NCI-H2227 (cell line): Measurements from ENCODE around the gene RYR3.
A peak's percentile ranks its signal among the peaks of the same experiment; 100 is the strongest.

ENCODE experiments used
- DNase-seq: peaks from one replicate; lab custom pipeline; 2025; ENCODE audit not compliant: unreplicated experiment; lab: John Stamatoyannopoulos, UW

Gene RYR3

DNA sequence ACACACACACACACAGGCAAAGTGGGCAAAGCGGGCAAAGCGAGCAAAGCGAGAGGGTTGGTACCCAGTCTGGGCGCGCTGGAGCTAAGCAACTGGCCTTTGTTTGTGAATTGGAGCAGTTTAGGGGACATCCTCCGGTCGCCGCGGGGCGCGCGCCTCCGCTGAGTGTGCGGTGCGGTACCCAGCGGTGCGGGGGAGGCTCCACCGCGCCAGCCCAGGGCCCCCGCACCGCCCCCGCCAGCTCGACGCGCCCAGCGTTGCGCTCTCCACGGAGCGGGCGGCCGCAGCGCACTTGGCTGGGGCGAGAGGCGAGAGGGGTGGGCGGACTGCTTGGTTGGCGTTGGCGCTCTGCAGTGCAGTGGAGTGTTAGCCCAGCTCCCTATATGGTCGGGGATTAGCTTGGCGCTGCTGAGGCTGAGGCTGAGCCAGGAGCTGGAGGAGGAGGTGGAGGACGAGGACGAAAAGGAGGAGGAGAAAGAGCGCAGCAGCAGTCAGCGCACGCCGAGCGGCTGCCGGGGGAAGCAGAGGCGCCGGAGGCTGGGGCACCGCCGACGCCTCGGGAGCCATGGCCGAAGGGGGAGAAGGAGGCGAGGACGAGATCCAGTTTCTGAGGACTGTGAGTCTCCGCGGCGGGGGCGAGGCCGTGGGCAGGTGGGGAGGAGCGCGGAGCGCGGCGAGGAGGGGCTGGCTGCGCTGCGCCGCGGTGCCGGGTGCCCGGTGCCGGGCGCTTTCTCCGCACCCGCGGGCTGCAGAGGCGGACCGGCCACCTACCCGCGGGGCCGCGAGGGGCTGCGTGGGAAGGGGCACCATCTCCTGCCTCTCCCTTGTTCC, at the start of gene RYR3:
RYR3 (plus strand) TSS at position 487 of the 831 bp plus-strand sequence; CDS start at position 566, 79 bp downstream.
- peak; percentile 59 for DNase-seq

DNA sequence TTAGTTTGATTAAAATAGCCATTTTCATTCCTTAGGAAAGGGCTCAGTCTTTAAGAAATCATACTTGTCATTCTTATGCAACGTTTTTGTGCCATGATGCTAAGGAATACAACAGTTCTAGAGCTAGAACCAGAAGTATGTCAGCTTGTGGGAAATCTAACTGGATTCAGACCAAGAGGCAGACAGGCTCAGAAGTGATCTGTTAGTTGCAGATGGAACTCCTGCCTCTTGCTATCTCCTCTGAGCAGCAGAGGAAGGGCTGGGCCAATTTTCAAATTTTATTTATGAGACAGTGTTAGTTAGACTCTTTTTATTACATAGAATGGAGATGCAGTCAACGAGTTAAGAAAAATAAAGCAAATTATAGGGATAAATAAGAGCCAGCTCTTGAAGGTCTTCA, 48.5 kb upstream of the RYR3 start:
- no peak for DNase-seq

DNA sequence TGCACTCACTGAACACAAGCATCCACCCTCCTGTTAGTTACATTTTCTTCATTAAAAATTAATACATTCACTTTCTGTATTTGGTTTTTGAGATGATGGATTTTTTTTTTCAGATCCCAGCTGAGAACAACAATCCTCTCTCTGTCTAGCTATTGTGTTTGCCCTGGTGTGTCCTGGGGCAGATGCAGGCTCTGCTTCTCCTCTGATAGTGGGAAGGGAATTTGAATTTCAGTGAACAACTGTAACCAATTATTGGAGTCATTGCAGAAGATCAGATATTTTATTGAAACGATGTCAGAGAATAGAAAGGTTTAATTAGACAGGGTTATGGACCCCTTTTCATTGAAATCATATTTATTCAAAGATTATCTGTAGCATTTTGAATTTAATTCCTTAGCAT, 33.1 kb upstream of the RYR3 start:
- DNase-seq, result no peak

DNA sequence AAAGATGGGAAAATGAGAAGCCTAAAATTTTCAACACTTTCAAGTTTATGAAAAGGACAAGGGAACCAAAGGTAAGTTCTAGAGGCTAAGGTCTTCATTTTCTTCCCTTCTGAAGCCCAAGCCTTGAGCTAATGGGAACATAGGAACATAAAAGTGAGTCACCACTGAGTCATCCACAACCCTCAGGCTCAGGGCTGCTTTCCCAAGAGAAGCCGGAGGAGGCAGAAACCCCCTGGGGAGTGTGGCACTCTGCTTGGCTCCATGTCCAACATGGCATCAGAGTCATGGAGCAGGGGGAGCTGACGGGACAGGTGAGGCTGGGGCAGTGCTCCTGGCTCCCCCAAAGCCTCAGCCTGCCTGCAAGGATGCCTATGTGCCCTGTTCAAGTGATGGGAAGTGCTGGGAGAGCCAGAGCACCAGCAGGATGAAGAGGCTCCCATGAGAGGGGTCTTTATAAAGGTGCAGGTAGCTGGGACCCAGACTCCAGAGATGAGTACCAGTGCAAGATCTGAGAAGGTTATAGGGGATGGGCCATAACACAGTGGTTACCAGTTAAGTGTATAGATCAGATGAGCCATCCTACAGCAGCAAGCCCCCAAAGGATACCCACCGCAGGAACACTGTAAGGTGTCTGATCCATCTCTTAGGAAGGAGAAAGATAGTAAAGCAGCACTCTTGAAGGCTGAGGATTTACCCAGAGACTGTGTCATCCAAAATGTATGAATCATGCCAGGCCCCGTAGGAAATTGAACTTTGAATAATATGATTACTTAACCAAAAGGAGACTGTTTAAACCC, 31.8 kb upstream of the RYR3 start:
- DNase-seq, result no peak

DNA sequence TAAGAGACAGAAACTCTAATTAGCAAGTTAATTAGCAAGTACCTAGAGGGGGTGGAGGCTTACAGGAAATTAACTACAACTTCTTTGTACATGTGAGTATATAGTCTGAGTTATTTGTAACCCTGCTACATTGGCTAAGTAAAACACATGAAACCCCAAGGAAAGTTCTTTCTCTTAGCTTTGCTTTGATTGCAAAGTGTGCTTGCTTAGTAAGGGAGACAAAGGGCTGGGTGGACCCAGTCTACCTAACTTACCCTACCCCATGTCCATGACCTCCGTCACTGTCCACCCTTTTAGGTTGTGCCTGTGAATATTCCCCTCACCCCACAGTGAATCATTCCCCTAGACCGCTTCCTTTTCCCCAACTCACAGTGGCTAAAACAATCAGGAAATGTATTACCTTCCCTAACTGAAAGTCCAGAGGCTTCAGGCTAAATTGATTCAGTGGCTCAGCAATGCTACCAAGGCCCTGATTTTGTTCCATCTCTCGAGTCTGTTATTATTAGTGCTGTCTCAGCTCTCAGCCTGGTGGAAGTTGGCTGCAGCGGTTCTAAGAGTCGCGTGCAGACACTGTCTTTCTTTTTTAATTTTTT, 31.1 kb upstream of the RYR3 start:
- no peak for DNase-seq

DNA sequence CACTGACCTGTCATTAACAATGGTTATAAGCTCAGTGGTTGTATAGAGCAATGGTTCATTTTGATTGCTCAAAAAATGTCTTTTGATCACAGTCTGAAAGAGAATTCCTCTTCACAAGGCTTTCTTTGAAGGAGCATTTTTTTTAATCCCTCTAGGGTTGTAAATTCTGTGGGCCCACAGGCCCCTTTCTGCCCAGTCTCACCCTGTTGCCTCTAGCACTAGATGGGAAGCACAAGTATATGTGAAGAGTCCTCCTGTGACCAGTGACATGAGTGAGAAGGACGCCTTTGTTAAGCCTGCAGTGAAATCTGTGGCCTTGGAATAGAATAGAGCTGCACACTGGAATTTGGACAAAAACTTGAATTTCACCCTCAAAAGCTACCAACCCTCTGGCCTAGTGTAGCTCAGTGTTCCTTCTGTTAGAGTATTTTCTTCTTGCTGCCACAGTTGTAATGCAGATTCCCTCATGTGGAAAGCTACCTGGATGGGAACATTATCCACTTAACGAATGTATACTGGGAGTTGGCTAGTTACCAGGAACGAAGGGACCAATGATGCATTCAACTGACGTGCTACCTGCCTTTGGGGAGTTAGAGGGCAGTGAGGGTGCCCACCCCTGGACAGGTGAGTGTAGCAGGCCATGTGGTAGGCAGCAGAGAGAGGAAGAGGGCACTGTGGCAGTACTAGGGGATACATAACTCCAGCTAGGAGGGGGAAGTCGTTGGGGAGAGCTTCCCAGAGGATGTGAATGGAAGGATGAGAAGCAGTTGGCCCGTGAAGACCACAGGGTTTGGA, 28.3 kb upstream of the RYR3 start:
- no peak for DNase-seq

DNA sequence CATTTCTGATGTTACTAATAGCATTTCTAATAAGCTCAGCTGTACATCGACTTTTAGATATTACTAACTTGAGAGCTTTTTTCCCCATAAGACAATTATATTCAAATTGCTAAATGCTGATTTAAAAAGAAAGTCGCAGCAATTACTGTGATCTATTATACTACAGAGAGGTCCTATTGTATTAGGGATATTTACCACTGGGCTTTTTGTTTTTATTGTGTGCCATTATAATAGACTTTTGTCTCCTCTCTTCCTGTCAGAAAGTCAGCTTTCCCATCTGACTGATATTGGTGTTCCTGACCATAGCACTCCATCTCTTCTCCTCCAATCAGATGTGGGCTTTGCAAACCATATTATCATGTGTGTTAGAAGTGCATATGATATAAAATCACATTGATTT, 27.2 kb upstream of the RYR3 start:
- DNase-seq, result no peak

DNA sequence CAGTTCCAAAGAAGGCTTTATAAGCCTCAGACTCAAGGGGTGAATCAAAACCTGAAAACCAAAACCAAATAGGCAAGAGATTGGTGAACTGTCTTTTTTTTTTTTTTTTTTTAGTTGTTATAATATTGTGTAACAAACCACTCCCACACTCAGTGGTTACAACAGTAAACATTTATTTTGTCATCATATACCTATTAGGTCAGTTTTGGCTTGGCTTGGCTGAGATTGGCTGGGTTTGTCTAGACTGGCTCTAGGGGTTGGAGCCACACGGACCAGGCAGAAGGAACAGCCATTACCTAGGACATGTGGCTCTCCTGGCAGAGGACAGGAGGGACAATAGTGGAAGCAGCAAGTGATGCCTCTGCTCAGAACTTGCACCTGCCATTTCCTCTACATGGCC, 26.4 kb upstream of the RYR3 start:
- DNase-seq, result no peak

DNA sequence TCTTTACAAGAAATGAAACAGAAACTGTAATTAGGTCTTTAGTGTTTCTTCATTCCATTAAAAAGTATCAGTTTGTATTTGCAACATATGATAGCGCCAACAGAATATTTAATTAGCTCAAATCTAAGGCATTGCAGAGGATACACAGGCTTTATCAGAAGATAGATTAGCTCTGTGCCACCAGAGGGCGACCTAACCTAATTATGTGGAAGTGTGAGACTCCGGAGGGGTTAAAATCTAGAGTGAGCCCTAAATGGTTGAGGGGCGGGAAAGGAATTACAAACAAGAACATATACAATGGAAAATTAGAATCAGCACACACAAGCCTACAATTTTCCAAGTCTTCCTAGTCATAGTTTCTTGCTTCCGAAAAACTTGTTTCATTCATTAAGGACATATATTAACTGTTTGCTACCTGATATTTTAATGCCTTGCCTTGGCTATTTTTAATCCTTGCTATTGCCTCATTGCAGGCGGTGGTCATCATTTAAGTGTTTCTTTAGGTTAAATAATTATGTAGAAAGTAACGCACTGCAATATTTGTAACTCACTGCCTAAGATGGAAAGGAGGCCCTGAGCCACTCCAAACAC, 18.0 kb upstream of the RYR3 start:
- peak; percentile 71 for DNase-seq

DNA sequence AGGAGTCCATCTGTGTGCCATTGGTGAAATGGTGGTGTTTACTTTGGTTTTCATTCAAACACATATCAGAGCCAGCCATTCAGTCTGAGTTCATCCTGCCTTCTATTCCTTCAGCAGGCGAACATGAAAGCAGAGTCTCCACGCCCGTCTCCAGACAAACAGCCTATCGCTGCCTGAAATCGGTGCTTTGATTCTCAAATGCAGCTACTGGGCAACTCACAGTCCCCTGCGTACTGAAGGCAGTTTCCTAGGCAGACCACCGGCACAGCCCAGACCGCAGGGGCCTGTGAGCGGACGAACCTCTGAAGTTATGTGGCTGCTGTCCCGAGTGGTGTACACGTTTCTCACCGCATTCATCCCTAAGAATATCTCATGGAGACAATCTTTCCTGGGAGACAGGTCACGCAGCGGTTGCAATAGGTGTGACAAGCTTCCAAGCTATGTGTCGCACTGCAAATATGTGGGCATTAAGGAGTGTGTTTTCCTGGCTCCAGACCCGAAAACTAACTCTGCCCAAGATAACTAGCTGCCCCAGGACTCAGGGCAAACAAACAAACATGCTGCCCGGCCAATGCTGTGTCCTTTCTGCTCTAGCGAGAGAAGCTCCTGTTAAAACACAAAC, 16.9 kb upstream of the RYR3 start:
- DNase-seq, result peak; percentile 3

DNA sequence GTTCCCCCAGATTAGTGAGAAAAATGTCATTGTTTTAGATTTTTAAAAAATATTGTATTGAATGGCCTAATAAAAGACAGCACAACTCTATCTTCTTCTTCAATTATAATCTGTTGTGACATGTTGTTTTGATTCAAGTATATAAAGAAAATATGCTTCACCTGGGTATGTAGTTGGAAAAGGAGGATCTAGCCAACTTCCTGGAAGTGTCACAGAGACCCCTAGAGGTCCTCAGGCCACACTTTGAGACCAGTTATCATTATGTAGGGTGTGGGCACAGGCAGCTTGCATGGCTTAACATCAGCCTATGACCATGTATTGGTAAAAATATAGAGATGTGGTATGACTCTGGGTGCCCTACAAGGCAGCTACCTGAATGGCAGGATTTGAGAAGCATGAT, 14.7 kb upstream of the RYR3 start:
- no peak for DNase-seq

DNA sequence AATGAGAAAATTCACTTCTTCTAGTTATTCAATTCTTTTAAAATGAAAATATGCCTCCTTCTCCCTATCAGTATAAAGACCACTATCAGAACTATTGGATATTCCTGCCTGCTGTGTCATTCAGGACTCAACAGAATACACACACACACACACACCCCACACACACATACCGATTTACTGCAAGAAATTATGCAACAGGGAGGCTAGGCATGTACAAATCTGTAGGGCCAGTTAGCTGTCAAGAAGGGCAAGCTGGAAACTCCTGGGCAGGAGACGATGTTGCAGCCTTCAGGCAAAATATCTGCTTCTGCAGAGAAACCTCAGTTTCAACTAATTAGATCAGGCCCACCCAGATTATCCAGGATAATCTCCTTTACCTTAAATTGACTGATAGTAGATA, 13.9 kb upstream of the RYR3 start:
- no peak for DNase-seq

DNA sequence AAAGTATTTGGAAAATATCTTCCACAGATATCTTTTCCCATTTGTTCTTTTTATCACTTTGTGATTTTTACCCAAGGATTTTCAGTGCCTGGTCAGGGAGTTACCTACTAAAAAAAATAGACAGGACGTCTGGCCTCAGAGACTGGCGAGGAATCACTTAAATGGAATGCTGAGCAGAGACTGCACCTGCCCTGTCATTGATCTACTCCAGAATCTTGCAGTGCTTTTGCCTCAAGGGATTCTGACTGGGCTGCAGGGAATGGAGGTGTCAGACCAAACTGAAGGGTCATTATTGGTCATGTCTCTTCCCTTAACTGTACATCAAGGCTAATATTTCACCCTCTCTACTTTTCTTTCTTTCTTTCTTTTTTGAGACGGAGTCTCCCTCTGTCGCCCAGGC, 12.1 kb upstream of the RYR3 start:
- DNase-seq, result no peak

DNA sequence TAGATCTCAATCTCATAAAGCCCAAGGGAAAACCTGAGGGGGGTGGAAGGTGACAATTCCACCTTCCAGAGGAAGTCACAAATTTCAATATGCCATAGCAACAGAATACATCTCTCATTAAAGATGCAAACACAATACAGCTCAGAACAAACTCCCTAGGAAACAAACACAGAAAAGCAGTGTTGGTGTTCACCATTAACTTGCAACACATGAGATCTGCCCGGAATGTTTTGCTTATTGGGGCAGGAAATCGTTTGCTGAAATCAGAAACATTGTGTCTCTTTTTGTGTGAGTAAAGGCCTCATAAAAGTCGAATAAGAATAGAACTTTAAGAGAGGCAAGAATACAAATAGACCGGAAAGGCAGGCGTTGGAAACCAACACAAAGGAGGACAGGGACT, 5.8 kb upstream of the RYR3 start:
- DNase-seq, result no peak

DNA sequence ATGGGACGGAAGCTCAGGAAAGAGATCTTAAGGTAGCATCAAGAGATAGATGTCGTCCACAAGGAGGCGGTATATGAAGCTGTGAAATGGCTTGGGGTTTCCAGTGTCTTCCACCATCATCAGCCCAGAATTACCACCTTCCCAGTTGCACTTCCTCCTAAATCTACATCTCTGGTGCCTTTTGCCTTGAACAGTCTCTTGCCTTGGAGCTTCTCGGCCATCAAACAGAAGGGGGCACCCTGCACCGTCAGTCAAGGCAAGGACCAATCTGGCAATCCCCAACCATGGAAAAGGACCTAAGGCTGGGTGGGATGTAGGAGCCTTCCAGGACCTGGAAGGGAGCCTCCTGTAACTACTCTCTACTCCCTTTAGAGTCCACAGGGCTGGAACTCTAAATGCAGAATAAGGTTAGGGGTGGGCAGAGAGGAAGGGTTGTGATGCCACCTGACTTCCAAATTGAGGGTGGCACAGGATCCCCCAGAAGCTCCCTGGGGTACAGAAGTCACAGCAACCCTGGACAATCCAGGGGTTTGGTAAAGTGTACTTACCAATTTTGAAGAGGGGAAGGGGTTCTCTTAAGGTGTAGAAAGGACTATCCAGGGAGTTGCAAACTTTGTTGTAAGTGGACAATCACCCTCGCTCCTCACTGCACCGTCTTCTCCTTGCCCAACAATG, 1.0 kb upstream of the RYR3 start:
- peak; percentile 55 for DNase-seq

DNA sequence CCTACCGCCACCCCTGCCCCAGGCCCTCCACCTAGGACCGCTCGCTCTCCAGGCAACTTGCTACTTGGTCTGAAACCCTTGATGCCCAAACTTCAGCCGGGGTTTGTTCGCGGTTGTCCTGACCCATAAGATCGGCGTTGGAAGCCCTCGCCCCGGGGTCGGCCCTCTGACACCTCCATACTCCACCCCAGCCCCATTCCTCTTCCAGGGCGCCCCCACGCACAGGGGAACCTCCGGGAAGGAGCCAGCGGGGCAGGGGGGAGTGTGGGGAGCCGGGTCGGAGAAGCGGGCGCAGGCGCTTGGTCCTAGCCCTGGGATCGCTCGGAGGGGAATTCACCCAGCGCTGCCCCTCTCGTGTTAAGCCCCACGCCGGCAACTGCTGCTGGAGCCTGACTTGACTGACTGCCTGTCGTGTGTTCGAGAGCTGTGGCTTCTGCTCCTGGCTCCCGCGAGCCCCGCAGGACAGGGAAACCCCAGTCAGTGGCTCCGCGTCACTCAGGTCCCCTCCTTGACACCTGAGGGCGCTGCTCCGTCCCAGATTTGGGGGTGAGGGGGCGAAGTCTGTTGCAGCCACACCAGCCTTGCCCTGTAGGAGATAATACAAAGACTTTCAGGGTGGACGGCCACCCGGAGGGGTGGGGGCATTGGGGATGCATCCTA, 675 bp downstream of the RYR3 start:
- DNase-seq, result no peak

DNA sequence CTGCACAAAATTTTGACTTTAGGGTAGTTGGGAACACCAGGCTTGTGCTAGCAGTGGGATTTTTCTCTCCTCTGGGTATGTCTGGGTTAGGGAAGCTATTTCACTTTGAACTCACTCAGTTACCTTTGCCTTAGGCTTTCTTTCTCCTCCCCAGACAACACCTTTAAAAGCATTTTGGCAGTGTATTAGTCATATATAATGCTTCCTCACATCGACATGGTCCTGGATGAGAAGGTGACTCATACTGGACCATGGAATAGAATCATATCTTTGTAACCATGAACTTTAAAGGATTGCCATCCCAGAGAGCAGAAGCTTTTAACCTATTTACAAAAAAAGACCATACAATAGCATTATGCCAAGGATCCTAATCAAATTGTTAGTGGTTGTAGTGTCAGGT, 2.7 kb downstream of the RYR3 start:
- DNase-seq, result no peak

DNA sequence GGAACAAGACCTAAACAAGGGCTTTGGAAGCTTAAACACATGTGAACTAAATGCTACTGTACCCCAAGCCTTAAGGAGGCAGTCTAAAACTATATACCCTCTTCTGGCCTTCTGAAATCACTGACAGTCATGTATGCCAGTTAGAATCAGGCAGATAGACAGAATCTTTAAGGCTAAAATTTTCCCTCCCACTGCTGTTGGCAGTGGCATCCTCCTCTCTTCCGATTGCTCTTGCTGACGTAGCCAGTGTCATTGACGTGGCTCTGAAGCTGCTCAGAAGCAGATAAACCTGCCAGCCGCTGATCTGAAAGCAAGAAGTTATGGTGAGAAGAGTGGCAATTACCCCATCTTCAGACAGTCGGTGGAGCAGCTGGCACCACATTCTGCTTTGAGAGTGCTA, 3.3 kb downstream of the RYR3 start:
- no peak for DNase-seq

DNA sequence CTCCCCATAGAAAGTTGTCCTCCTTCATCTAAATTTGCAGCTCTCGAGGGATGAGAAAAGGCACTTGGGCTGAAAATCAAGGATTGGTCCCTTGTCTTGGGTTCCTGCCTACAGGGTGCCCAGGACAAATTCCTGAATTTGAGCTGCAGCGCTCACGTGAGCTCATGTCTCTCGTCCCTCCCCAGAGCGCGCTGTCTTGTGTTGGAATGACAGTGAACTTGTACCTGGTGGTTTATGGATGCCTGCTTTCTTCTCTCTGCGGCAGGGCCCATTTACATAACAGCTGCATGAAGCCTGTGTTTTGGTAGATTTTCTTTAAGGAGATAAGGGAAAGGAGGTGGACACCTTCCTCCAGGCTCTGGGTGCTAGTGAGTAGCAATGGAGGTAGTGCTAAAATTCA, 4.3 kb downstream of the RYR3 start:
- DNase-seq, result no peak
